K562 (cell line): ENCODE data around the gene TTC16. TPM values are rescaled to one million over a fixed set of nuclear protein-coding genes. Genes with fewer than 3 reads are reported as not detected.
A peak's percentile ranks its signal among the peaks of the same experiment; 100 is the strongest.

Source experiments
- CBFA2T3 ChIP-seq: fragments of 450-650 bp; IDR thresholded peaks from 2 replicates; pipeline ENCODE4 v1.6.1; 2017
- CGGBP1 ChIP-seq: fragments of 250-450 bp; sonication (Bioruptor Pico); IDR thresholded peaks from 2 replicates; pipeline ENCODE4 v1.9.0; 2021; ENCODE audit warnings: mild to moderate bottlenecking
- CREM ChIP-seq: IDR thresholded peaks from 2 replicates; pipeline ENCODE4 v1.6.1; 2014; ENCODE audit warnings: antibody characterized with exemption, low read depth
- CTBP1 ChIP-seq: fragments of 450-650 bp; IDR thresholded peaks from 2 replicates; pipeline ENCODE4 v1.6.1; 2016; ENCODE audit warnings: borderline replicate concordance
- DLX4 ChIP-seq: fragments of 250-450 bp; sonication (Bioruptor Pico); IDR thresholded peaks from 2 replicates; pipeline ENCODE4 v1.6.1; 2021; ENCODE audit warnings: mild to moderate bottlenecking
- DPF2 ChIP-seq: fragments of 450-650 bp; IDR thresholded peaks from 2 replicates; pipeline ENCODE4 v1.6.1; 2016
- E2F5 ChIP-seq: sonication (generic); formaldehyde crosslinking; IDR thresholded peaks from 2 replicates; pipeline ENCODE4 v1.8.0; 2022; ENCODE audit warnings: mild to moderate bottlenecking, missing genetic modification reagents
- ELF4 ChIP-seq: fragments of 450-650 bp; formaldehyde crosslinking; IDR thresholded peaks from 2 replicates; pipeline ENCODE4 v1.4.0; 2022; ENCODE audit warnings: missing genetic modification characterization
- FUS ChIP-seq: fragments of 200-400 bp; formaldehyde crosslinking; optimal IDR thresholded peaks from 2 replicates; pipeline ENCODE3; 2017; ENCODE audit warnings: low read depth, low read length
- GATAD2B ChIP-seq: fragments of 450-650 bp; IDR thresholded peaks from 2 replicates; pipeline ENCODE4 v1.6.1; 2017; ENCODE audit warnings: mild to moderate bottlenecking, borderline replicate concordance
- GTF2E2 ChIP-seq: fragments of 200-800 bp; sonication (Bioruptor generic); IDR thresholded peaks from 2 replicates; pipeline ENCODE4 v1.6.1; 2016; ENCODE audit warnings: missing genetic modification characterization, missing compliant biosample characterization
- HBP1 ChIP-seq: fragments of 450-650 bp; formaldehyde crosslinking; IDR thresholded peaks from 2 replicates; pipeline ENCODE4 v1.4.0; 2022; ENCODE audit warnings: missing genetic modification characterization
- NR2C1 ChIP-seq, 2 experiments: fragments of 450-650 bp; IDR thresholded peaks; 2 replicates each; pipeline ENCODE4 v1.6.1; 2017; ENCODE audit warnings: mild to moderate bottlenecking in 2 of 2, antibody characterized with exemption in 1 of 2, inconsistent platforms in 1 of 2, missing compliant biosample characterization in 1 of 2, missing genetic modification characterization in 1 of 2
- NRF1 ChIP-seq, 2 experiments: fragments of 450-650 bp; IDR thresholded peaks in 1 of 2; conservative IDR thresholded peaks in 1 of 2; 2 replicates each; pipeline ENCODE4 v1.6.1; 2014; ENCODE audit warnings: mild to moderate bottlenecking in 2 of 2
- RAD21 ChIP-seq, 2 experiments: fragments of 250-450 bp in 1 of 2; fragments of 450-650 bp in 1 of 2; sonication (Bioruptor Pico) in 1 of 2; formaldehyde crosslinking in 1 of 2; IDR thresholded peaks in 1 of 2; conservative IDR thresholded peaks in 1 of 2; 2 replicates each; pipeline versions ENCODE4 v1.4.0 to v1.8.0; 2020 to 2022; ENCODE audit warnings: mild to moderate bottlenecking in 2 of 2, moderate library complexity in 1 of 2
- ZBTB12 ChIP-seq: fragments of 250-450 bp; sonication (Bioruptor Pico); IDR thresholded peaks from 2 replicates; pipeline ENCODE4 v1.4.0; 2020
- ZC3H11A ChIP-seq: IDR thresholded peaks from 2 replicates; pipeline ENCODE4 v1.6.1; 2012; ENCODE audit warnings: low read depth, low read length, improper control_type of control experiment
- ZNF184 ChIP-seq: sonication (generic); formaldehyde crosslinking; IDR thresholded peaks from 2 replicates; pipeline ENCODE4 v1.5.0; 2020; ENCODE audit warnings: missing genetic modification reagents
- polyA plus RNA-seq, 8 experiments: library from polyadenylated mRNA; depleted of rRNA in 4 of 8; stranded (reverse) in 5 of 8; unstranded in 3 of 8; fragments of >200 nt; fragmentation: Nextera tagmentation in 2 of 8; fragmentation: Illumina TruSeq in 1 of 8; extraction: Ambion mirVana in 2 of 8; extraction: Trizol in 1 of 8; gene quantifications; 2 replicates each; pipeline versions ENCODE4 v1.2.1 to v1.2.3, GENCODE V29; 2011 to 2014; ENCODE audit warnings: inconsistent platforms in 1 of 8, missing spikeins in 1 of 8
- total RNA-seq, 7 experiments: library from RNA; depleted of rRNA in 6 of 7; stranded (reverse); fragments of >200 nt in 6 of 7; fragmentation: Illumina TruSeq in 2 of 7; extraction: Trizol in 2 of 7; gene quantifications; 2 replicates each; pipeline versions ENCODE4 v1.2.1 to v1.2.3, GENCODE V29; 2011 to 2021; ENCODE audit warnings: low replicate concordance in 1 of 7
- TF ChIP-seq, protein P1 (sequence below): fragments of 250-450 bp; sonication (Bioruptor Pico); IDR thresholded peaks from 2 replicates; pipeline ENCODE4 v1.5.0; 2021; ENCODE audit warnings: mild to moderate bottlenecking, borderline replicate concordance
- TF ChIP-seq, protein P2 (sequence below), 2 experiments: fragments of 450-650 bp in 1 of 2; sonication (generic) in 1 of 2; formaldehyde crosslinking; conservative IDR thresholded peaks; 2 replicates each; pipeline versions ENCODE4 v1.4.0 to v1.8.1; 2020 to 2022; ENCODE audit warnings: mild to moderate bottlenecking in 1 of 2, missing genetic modification reagents in 1 of 2

The TTC16 gene
- total and polyA plus RNA-seq, 9 of the 15 experiments (the other 6 are each of a cell fraction or from before 2014, with no cell fraction given) = 0.11 TPM; not detected in 8

DNA sequence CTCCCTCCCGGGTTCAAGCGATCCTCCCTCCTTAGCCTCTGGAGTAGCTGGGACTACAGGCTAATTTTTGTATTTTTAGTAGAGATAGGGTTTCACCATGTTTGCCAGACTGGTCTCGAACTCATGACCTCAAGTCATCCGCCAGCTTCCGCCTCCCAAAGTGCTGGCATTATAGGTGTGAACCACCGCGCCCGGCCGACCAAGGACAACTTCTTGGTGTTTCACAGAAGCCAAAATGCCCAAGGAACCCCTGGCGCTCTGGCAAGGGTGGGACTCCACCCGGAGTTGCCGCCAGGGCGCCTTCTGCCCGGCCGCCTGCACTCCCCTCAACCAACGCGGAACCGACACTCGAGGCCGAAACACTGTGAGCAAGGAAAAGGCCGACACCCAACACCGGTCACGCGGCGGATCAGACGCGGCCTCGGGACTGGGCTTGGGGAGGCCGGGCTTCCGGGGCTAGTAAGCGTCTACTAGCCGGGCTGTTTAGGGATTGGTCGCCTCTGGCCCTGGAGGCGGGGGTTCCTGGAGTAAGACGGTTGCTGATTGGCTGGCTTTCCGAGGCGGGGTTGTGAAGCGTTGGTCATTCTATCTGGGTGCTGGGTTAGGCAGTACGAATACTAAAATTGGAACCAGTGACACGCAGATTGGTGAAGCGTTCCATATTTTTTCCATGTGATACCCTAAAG lies 16.8 kb upstream of the TTC16 start (continued):
- TF ChIP-seq, protein P1, sequence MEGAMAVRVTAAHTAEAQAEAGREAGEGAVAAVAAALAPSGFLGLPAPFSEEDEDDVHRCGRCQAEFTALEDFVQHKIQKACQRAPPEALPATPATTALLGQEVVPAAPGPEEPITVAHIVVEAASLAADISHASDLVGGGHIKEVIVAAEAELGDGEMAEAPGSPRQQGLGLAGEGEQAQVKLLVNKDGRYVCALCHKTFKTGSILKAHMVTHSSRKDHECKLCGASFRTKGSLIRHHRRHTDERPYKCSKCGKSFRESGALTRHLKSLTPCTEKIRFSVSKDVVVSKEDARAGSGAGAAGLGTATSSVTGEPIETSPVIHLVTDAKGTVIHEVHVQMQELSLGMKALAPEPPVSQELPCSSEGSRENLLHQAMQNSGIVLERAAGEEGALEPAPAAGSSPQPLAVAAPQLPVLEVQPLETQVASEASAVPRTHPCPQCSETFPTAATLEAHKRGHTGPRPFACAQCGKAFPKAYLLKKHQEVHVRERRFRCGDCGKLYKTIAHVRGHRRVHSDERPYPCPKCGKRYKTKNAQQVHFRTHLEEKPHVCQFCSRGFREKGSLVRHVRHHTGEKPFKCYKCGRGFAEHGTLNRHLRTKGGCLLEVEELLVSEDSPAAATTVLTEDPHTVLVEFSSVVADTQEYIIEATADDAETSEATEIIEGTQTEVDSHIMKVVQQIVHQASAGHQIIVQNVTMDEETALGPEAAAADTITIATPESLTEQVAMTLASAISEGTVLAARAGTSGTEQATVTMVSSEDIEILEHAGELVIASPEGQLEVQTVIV (CRISPR knock-in tag) = peak; percentile 50; the same call in 1 of the 2 replicates
- TF ChIP-seq CREM (peak; percentile 73), ZNF184 (no peak), ZC3H11A (no peak), HBP1 (CRISPR knock-in tag) (peak; percentile 36; the same call in 1 of the 2 replicates), NRF1 (conservative IDR thresholded peaks at IDR 0.05 in 1 of 2, IDR thresholded peaks at IDR 0.05 in 1 of 2) (peak in 1 of 2 experiments; percentile 32; a peak in 3 of 4 replicates), RAD21 (CRISPR knock-in tag; conservative IDR thresholded peaks at IDR 0.05 in 1 of 2, IDR thresholded peaks at IDR 0.05 in 1 of 2) (no peak), FUS (no peak), DPF2 (peak; percentile 52; the same call in 1 of the 2 replicates), CTBP1 (peak; percentile 45; the same call in 1 of the 2 replicates), ZBTB12 (CRISPR knock-in tag) (peak; percentile 60; the same call in 1 of the 2 replicates), DLX4 (no peak), CGGBP1 (no peak), CBFA2T3 (no peak), NR2C1 (IDR thresholded peaks at IDR 0.05) (no peak), NR2C1 (tag; IDR thresholded peaks at IDR 0.05) (peak; percentile 74), ELF4 (CRISPR knock-in tag) (peak; percentile 84; the same call in 1 of the 2 replicates), GATAD2B (0 out of 2 replicates have a peak, but pooled peaks have one; percentile 13), E2F5 (CRISPR knock-in tag) (0 out of 2 replicates have a peak, but pooled peaks have one; percentile 47), GTF2E2 (tag) (peak; percentile 90)
- TF ChIP-seq, protein P2, sequence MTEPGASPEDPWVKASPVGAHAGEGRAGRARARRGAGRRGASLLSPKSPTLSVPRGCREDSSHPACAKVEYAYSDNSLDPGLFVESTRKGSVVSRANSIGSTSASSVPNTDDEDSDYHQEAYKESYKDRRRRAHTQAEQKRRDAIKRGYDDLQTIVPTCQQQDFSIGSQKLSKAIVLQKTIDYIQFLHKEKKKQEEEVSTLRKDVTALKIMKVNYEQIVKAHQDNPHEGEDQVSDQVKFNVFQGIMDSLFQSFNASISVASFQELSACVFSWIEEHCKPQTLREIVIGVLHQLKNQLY (CRISPR knock-in tag; conservative IDR thresholded peaks at IDR 0.05) = no peak
